Activated naive CD8-positive, alpha-beta T cell (primary cell): ENCODE measurements around the gene UNC5B.

Experiments
- H3K27ac Mint-ChIP-seq: one replicate; pipeline ENCODE4 v1.8.0; 2021; ENCODE audit warnings: mixed read lengths
- H3K27me3 Mint-ChIP-seq: one replicate; pipeline ENCODE4 v1.8.0; 2021; ENCODE audit warnings: mixed read lengths
- H3K36me3 Mint-ChIP-seq: one replicate; pipeline ENCODE4 v1.8.0; 2021; ENCODE audit warnings: mixed read lengths
- H3K4me1 Mint-ChIP-seq: one replicate; pipeline ENCODE4 v1.8.0; 2021; ENCODE audit warnings: low read depth, mixed read lengths
- H3K4me3 Mint-ChIP-seq: one replicate; pipeline ENCODE4 v1.8.0; 2021; ENCODE audit warnings: mild to moderate bottlenecking, mixed read lengths
- H3K9me3 Mint-ChIP-seq: one replicate; pipeline ENCODE4 v1.8.0; 2021; ENCODE audit warnings: low read depth, mixed read lengths

Gene UNC5B

GRCh38 chr10:71228875-71229675, 16.7 kb downstream of the UNC5B start:
- H3K4me3 Mint-ChIP-seq: no peak overlapping the region
- no peaks in the 10 kb centered on the region for H3K36me3 Mint-ChIP-seq
- no peaks in the 10 kb centered on the region for H3K9me3 Mint-ChIP-seq
- H3K27me3 Mint-ChIP-seq: peaks cover 4% of the 10 kb centered on the region
- no peaks in the 10 kb centered on the region for H3K4me1 Mint-ChIP-seq
- no peak overlapping the region for H3K27ac Mint-ChIP-seq

GRCh38 chr10:71229726-71230655, 17.6 kb downstream of the UNC5B start:
- Mint-ChIP-seq H3K4me1 (no peaks in the 10 kb centered on the region), H3K4me3 (no peak overlapping the region), H3K36me3 (no peaks in the 10 kb centered on the region), H3K27ac (no peak overlapping the region), H3K9me3 (no peaks in the 10 kb centered on the region), H3K27me3 (peaks cover 4% of the 10 kb centered on the region)

DNA sequence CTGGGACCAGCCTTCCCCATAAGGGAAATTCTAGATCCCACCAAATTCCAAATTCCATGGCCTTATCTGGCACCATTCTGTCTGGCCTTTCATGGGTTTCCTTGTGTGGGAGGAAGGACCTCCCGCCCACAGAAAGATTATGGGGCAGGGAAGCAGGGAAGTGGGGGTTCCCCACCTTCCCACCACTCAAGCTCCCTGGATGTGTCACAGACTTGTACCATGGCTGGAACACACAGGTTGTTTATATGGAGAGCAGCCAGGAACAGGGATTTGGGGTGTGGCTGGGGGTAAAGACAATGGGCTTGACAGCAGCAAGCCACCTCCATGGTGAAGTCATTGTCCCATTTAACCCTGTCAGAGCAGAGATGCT, 18.3 kb downstream of the UNC5B start:
- H3K36me3 Mint-ChIP-seq: no peaks in the 10 kb centered on the region

GRCh38 chr10:71231206-71231605, 18.8 kb downstream of the UNC5B start:
- H3K27ac Mint-ChIP-seq: no peak overlapping the region

More for the DNA sequence above, 18.3 kb downstream of the UNC5B start:
- Mint-ChIP-seq H3K4me1 (no peaks in the 10 kb centered on the region), H3K9me3 (no peaks in the 10 kb centered on the region), H3K27ac (no peak overlapping the region), H3K27me3 (peaks cover 4% of the 10 kb centered on the region), H3K4me3 (no peak overlapping the region)

GRCh38 chr10:71232089-71232998, 20.0 kb downstream of the UNC5B start:
- Mint-ChIP-seq H3K9me3 (no peaks in the 10 kb centered on the region), H3K27ac (no peak overlapping the region), H3K27me3 (no peaks in the 10 kb centered on the region), H3K36me3 (no peaks in the 10 kb centered on the region), H3K4me1 (no peaks in the 10 kb centered on the region), H3K4me3 (no peak overlapping the region)

More at GRCh38 chr10:71231206-71231605, 18.8 kb downstream of the UNC5B start:
- no peaks in the 10 kb centered on the region for H3K36me3 Mint-ChIP-seq
- peaks cover 4% of the 10 kb centered on the region for H3K27me3 Mint-ChIP-seq
- no peaks in the 10 kb centered on the region for H3K9me3 Mint-ChIP-seq
- H3K4me3 Mint-ChIP-seq: no peak overlapping the region
- no peaks in the 10 kb centered on the region for H3K4me1 Mint-ChIP-seq

- H3K4me1 Mint-ChIP-seq: no peaks in the 10 kb centered on the region
- no peak overlapping the region for H3K4me3 Mint-ChIP-seq
- no peaks in the 10 kb centered on the region for H3K27me3 Mint-ChIP-seq
- H3K36me3 Mint-ChIP-seq: no peaks in the 10 kb centered on the region
- no peaks in the 10 kb centered on the region for H3K9me3 Mint-ChIP-seq
- no peak overlapping the region for H3K27ac Mint-ChIP-seq
These were observed 21.1 kb downstream of the UNC5B start for GRCh38 chr10:71233482-71233892.

DNA sequence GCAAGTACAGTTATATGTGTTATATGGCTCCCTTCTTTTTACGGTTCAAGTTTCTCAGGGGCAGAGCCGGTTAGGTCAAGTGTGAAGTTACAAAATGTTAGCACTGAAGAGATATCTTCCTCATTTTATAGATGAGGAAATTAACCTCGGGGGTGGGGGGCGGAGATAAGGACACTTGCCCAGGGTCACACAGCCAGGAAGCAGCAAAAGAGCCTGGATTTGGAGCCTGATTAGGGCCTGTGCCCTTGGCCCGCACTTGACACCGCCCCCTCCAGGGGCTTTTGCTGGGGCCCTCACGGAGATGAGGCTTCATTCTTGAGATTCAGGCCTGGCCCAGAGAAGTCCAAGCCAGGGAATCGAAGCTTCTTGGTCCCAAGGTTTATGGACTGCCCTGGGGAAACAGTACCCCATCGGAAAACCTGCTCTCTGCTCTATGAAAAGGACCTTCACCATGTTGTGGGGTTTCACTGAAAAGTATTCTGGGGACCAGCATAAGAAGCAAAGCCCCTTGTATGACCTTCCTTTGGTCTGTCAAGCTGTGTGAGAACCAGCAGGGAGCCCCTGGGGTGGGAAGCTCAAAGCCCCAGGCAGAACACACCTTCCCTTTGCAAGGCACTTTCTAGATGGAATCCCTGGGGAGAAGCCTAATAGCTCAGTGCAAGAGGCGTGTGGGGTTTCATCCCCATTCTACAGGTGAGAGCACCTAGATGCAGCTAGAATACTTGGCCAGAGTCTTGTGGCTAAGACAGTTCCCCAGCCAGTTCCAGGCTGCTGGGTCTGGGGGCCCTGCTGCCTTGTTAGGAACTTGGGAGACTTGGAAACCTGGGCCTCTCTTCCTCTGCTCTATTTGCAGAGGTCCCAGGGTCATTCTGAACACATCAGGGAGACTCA, 21.9 kb downstream of the UNC5B start:
- H3K4me3 Mint-ChIP-seq: no peak overlapping the region
- H3K27ac Mint-ChIP-seq: no peak overlapping the region
- no peaks in the 10 kb centered on the region for H3K9me3 Mint-ChIP-seq
- H3K27me3 Mint-ChIP-seq: no peaks in the 10 kb centered on the region
- no peaks in the 10 kb centered on the region for H3K36me3 Mint-ChIP-seq
- H3K4me1 Mint-ChIP-seq: no peaks in the 10 kb centered on the region

DNA sequence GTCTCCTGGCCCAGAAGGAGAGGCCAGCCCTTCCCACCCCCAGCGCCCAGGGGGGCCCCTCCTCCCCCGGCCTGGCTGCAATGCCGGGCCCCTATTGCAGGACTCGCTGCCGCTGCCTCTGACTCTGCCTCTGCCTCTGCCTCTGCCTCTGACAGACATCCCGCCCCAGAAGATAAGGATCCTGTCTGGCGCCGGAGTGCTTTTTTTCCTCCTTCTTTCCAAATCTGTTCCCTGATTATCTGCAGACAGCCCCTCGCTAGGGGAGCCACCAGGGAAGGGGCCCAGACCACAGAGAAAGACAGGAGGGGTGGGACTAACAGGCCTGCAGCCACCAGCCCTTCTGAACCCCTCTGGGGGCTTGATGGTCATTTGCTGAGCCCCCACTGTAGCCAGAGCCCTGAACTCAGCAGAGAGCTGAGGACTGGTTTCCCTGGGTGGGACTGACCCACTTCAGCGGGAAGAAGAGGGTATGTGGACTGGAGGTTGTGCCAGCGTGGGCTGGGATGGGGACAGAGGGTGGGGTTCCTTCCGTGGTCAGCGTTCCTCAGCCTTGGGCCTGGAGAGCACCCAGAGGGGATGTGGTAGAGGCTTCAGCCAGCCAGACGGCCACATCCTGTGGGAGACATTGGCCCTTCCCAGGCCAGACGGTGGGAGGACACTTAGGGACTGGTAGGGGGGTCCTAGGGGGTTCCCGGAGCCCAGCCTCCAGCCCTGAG, 22.8 kb downstream of the UNC5B start:
- Mint-ChIP-seq H3K4me3 (no peak overlapping the region), H3K27ac (no peak overlapping the region), H3K9me3 (no peaks in the 10 kb centered on the region), H3K4me1 (no peaks in the 10 kb centered on the region), H3K27me3 (no peaks in the 10 kb centered on the region), H3K36me3 (no peaks in the 10 kb centered on the region)

DNA sequence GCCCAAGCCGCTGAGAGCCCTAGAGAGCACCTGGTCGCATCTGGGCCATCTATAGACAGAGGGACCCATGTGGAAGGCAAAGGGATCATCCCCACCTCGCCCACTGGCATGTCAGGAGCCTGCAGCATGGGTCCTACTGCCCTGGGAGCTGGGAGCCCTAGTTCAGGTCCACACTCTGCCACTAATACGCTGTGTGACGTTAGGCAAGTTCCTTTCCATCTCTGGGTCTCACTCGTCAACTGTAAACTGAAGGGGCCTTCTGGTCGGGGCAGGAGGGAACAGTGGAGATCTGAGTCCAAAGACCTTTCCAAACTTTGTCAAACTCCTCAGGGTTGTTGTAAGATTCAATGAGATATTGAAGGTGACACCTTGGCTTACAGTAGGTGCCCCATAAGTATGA, 23.4 kb downstream of the UNC5B start:
- no peak overlapping the region for H3K4me3 Mint-ChIP-seq
- no peaks in the 10 kb centered on the region for H3K4me1 Mint-ChIP-seq
- H3K27me3 Mint-ChIP-seq: no peaks in the 10 kb centered on the region
- no peaks in the 10 kb centered on the region for H3K36me3 Mint-ChIP-seq
- H3K27ac Mint-ChIP-seq: no peak overlapping the region
- H3K9me3 Mint-ChIP-seq: no peaks in the 10 kb centered on the region

GRCh38 chr10:71236286-71236685, 23.9 kb downstream of the UNC5B start:
- no peak overlapping the region for H3K27ac Mint-ChIP-seq
- H3K36me3 Mint-ChIP-seq: no peaks in the 10 kb centered on the region
- no peaks in the 10 kb centered on the region for H3K4me1 Mint-ChIP-seq
- H3K27me3 Mint-ChIP-seq: no peaks in the 10 kb centered on the region
- H3K9me3 Mint-ChIP-seq: no peaks in the 10 kb centered on the region
- H3K4me3 Mint-ChIP-seq: no peak overlapping the region

DNA sequence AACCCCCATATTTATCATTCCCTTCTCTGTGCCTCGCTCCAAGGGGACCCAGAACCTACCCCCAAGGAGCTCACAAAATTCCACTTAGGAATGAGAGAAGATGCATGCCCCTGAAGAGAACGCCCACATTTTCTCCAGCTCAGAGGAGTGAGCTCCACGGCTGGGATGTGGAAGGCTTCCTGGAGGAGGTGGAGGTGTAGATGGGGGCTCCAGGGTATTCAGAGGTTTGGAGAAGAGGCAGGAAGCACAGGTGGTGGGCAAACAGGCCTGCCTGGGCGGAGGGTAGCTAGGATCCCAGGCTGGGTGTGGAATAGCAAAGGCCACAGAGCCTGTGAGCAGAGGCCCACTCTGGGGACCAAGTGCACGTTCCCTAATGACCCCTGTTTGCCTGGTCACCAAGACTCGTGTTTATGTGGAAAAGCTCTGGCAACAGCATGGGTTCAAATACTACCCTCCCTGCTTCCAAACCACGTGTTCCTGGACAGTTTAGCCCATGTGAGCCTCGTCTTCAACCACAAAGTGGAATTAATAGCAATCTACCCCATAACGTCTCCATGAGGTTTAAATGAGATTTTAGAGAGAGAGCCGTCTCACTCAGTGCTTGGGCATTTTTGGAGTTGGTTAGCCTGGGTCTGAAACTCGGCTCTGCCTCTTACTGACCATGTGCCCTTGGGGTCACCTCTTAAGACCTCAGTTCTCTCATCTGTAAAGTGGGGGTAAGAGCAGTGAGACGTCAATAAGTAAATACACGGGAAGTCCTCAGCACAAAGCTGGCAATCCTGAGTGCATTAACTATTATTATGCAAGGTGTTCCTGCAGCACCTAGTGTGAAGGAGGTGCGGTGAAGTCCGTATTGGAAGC, 24.7 kb downstream of the UNC5B start:
- Mint-ChIP-seq H3K36me3 (no peaks in the 10 kb centered on the region), H3K27me3 (no peaks in the 10 kb centered on the region), H3K4me3 (no peak overlapping the region), H3K4me1 (no peaks in the 10 kb centered on the region), H3K27ac (no peak overlapping the region), H3K9me3 (no peaks in the 10 kb centered on the region)

DNA sequence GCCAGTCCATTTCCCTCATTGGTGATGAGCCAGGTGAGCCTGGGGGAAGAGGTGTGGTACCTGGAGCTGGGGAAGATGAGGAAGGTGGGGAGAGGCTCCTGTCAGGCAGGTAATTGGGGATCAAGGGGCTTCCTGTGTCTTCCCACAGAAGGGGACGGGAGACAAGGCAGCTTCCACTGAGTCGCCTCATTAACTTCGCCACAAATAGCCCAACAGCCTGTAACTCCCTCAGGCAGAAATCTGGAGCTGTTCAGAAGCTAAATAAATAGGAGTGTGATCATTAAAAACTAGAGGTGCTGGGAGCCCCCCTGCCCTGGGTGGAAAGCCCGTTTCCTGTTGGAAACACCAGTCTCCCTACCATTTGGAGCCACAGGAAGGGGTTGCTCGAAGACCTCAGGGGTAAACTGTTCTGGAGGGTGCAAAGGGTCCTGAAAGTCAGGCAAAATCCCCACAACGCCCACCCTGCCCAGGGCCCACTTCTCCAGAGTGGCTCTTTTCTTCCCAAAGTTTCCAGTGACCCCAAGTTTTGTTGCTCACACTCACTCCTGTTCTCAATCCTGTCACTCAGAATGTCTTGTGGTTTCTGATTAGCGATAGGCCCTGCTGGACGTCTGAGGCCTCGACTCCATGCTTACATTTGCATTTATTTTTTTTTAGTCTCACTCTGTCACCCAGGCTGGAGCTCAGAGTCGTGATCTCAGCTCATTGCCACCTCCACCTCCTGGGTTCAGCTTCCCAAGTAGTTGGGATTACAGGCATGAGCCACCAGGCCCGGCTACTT, 25.7 kb downstream of the UNC5B start:
- Mint-ChIP-seq H3K27ac (no peak overlapping the region), H3K4me3 (no peak overlapping the region), H3K27me3 (no peaks in the 10 kb centered on the region), H3K9me3 (no peaks in the 10 kb centered on the region), H3K36me3 (no peaks in the 10 kb centered on the region), H3K4me1 (no peaks in the 10 kb centered on the region)
